HPDE6-E6E7 (cell line): Measurements from ENCODE around the gene SLC25A38.
"Not testable (repeated sequence)": the region's sequence is repeated elsewhere in the genome, so short reads cannot be mapped to it uniquely, and the experiment has no call there.

Source experiments
- DNase-seq: peaks from one replicate; pipeline ENCODE4 v3.0.0; 2011; ENCODE audit warnings: missing footprints; ENCODE audit errors: extremely low spot score

The SLC25A38 gene, protein sequence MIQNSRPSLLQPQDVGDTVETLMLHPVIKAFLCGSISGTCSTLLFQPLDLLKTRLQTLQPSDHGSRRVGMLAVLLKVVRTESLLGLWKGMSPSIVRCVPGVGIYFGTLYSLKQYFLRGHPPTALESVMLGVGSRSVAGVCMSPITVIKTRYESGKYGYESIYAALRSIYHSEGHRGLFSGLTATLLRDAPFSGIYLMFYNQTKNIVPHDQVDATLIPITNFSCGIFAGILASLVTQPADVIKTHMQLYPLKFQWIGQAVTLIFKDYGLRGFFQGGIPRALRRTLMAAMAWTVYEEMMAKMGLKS

DNA sequence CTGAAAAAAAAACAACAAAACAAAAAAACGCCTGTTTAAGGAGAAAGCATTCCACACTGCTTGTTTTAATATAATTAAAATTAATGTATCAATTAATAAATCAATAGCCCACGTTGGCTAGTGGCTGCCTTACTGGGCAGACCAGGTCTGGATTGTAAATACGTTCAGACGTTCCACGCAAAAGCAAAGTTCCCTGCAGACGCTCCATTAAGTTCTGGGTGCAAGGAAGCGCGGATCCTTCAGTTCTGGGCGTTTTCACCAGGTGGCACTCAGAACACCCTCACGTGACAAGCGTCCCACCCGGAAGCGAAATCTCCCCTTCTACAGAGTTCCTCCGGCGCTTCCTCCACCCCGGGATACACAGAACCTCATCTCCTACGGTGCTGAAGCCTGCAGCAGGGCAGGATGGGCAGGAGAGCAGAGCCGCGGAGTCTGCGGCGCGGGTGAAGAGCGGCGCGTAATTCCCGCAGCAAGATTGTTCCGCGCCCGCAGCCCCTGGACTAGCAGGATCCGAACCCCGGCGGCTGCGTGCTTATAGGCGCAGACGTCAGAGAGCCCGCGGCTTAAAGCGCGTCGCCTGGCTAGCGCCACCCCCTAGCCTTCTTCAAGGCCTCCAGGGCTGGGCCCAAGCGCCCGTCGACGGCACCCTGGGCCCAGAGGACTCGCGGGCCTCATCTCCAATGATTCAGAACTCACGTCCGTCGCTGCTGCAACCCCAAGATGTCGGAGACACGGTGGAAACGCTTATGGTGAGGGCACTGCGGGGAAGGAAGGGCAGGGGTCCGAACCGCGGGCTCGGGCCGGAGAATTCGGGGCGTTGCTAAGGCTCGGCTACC, at the start of gene SLC25A38:
Gene SLC25A38, plus strand, starts transcription at position 326 of the 836 bp plus-strand sequence. Its CDS starts 355 bp downstream, at position 681.
- peak; percentile 25 for DNase-seq

DNA sequence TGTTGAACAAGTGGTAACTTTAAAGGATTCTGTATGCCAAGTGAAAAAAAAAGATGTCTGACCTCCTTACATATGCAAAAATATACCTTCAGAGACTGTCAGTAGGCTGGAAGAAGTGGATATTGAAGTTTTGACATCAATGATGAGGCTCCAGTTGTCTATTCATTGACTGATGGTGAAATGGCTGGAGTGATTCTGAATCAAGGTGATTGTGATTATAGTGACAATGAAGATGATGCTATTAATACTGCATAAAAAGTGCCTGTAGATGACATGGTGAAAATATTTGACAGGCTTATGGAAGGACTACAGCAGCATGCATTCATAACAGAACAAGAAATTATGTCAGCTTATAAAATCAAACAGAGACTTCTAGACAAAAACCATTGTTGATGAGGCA, 49.6 kb upstream of the SLC25A38 start:
- DNase-seq = no peak

DNA sequence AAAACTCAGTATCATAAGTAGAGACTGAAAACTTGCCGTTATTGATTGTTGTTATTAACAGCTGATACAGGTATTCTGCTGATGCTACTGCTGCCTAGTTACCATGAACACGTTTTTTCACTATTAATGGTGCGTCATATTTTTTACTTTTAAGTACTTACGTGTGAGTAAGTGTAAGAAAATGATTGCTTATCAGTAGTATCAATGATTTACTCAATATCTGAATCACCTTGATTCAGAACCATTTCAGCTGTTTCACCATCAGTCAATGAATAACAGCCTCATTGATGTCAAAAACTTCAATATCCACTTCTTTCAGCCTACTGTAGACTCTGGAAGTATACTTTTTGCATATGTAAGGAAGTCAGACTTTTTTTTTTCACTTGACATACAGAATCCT, 49.0 kb upstream of the SLC25A38 start:
- no peak for DNase-seq

DNA sequence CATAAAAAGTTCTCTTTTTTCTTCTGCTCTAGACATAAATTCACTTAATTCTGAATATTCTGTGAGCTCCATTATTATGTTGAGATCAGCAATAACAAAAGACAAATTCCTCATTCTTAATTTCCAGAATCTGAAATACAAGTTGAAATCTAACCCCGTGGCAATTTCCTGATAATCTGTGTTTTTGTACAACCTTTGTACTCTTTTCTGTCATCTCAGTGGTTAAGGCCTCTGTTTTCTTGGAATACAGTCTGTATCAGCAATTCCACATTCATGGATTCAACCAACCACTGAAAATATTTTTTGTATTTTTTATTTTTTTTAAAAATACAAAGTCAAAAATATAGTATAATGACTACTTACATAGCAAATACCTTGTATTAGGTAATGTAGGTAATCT, 45.0 kb upstream of the SLC25A38 start:
- DNase-seq = no peak

DNA sequence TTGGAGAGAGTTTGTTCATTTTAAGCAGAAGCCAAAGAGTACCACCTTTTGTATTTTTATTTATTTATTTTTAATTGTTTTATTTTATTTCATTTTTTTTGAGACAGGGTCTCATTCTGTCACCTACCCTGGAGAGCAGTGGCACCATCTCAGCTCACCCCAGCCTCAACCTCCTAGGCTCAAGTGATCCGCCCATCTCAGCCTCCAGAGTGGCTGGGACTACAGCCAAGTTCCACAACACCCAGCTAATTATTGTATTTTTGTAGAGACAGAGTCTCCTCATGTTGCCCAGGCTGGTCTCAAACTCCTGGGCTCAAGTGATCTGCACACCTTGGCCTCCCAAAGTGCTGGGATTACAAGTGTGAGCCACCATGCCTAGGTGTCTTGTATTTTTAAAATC, 44.1 kb upstream of the SLC25A38 start:
- no peak for DNase-seq

DNA sequence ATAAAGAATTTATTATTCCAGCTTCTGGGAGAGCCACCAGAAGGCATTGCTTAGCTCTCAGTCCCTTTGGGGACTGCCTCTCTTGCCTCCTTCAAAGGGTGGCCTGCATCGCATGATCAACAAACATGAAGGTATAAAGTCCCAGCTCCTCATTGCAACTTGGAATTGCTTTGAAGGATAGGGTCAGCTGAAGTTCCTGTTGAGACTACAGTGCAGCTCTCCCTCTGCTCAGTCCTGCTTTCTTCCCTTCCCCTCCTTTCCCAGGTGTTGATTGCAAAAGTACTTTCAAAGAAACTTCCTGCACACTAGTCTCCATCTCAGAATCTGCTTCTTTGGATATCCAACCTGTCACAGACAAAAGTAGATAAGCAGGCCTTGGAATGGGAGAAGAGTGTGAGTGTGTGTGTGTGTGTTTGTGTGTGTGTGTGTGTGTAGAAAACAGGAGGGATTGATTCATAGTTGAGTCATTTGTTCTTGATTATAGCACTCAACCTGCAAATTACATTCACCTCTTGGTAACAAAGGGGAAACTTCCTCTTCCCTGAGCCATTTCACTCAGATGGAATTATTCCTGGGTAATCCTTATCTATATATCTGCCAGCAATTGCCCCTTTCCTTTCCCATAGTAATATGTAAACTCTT, 40.0 kb upstream of the SLC25A38 start:
- DNase-seq = no peak

DNA sequence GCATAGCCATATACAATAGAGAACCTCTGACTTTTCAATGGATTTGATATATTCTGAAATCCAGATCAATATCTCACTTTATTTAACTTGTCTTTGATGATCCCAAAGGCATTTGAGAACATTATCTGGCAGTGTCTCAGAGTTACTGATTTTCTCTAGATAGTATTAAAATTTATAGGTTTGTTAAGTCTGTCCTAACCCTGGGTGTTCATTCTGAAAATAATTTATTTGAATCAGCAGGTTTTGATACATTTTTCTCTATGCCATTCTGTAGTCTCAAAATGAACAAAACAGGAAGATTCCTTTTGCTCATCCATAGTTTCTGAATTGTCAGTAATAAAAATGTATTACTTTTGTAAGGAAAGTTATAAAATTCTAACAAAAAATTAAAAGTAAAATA, 39.4 kb upstream of the SLC25A38 start:
- DNase-seq = no peak

DNA sequence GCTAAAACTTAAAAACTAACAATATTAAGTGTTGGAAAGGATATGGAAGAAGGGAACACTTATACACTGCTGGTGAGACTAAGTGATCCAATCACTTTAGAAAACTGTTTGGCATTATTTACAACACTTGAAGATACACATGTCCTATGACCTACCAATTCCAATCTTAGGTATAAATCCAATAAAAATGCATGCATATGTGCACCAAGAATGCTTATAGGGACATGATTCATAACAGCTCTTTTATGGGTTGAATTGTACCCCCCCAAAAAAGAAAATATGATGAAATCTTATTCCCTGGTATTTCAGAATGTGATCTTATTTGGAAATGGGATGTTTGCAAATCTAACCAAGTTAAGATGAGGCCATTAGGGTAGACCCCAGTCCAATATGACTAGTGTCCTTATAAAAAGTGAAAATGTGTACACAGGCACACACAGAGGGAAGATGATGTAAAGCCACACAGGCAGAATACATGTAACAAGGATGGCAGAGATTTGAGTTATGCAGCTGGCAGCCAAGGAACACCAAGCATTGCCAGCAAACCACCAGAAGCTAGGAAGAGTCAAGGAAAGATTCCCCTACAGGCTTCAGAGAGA, 38.3 kb upstream of the SLC25A38 start:
- DNase-seq = no peak

DNA sequence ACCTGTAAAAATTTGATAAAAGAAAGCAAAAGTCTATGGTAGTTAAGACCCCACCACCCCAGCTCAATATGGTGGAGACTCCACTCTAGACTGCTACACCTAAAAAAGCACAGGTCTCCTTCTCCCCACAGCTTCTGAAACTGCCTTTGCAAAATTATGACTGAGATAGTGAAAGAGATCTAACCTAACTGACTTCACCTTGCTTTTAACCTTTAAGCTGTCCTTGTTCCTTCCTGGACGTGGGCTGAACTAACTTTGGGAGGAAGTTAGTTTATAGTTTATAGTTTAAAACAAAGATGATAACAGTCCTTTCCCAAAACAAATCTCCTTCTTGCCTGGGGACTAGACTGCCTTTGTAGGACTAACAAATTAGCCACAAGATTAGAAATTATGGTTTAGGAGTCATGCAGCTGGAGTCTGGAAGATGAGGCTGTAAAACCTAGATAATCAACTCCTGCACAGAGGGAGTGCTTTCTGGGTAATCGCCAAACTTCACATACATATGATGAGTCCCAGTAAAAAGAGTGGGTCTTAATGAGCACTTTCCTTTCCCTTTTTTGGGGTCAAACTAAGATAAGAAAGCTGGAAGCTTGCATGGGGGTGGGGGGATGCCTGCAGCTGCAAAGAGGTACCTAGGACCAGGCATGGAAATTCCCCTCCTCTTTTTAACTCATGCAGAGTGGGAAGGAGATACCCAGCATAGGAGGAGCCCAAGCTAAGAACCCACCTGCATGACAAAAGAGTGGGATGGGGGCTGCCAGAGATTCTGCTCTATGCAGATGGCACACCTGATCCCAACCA, 36.2 kb upstream of the SLC25A38 start:
- no peak for DNase-seq

DNA sequence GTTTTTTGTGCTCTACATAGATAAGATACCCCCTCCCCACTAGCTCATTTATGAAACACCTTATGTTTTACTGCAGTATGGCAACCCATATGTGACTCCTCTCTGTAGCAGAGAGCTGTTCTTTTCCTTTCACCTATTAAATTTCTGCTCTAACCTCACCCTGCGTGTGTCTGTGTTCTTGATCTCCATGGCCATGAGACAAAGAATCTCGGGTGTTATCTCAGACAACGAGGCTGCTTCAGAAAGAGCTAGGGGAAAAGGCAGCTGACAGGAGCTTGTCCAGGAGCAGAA, 35.6 kb upstream of the SLC25A38 start:
- no peak for DNase-seq

DNA sequence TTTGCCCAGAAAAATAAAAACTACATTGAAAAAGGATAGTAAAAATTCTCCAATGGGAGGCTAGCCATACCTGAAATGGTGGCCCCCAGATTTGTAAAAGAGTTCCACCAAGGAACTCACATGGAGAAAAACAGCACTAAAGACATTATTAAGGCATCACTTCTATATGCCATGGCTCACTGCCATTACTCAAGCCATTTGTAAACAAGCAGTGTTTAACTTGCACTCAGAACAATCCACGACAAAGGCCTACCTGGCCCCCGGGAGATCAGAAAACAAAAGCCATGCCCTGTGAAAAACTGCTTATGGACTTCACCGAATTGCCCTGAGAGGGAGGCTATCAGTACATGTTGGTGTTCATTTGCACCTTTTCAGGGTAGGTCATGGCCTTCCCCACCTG, 34.1 kb upstream of the SLC25A38 start:
- no peak for DNase-seq

DNA sequence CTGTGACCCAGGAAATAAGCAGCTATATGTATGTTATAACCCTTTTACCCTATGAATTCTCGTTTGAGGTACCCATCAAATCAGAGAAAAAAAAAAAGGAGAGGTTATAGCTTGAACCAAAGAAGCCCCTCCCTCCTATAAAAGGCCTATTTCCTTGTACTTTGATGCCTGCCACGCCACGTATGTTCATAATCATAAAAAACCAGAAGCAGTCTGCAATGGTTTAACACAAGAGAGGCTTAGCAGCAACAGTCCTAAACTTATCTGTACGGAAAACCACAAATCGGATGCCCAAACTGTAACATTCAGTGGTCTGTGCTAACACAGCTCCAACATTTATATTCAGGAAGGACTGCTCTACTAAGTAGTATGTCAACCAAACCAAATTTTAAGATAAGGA, 32.5 kb upstream of the SLC25A38 start:
- DNase-seq = no peak

DNA sequence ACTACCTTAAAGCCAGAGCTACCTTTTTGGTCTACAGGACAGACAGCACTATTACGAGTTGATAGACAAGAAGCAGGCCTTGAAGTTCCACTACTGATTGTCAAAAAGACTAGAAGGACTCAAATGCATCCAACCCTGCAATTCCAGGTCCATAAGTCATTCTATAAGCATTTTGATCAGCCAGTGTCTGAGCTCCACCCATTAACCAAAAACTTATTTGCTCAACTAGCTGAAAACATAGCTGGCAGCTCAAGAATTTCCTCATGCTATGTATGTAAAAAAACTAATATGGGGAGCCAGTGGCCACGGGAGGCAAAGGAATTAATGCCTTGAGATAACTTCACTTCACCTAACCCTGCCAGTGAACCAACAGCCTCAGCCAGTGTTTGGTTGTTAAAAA, 32.0 kb upstream of the SLC25A38 start:
- not testable (repeated sequence) for DNase-seq

DNA sequence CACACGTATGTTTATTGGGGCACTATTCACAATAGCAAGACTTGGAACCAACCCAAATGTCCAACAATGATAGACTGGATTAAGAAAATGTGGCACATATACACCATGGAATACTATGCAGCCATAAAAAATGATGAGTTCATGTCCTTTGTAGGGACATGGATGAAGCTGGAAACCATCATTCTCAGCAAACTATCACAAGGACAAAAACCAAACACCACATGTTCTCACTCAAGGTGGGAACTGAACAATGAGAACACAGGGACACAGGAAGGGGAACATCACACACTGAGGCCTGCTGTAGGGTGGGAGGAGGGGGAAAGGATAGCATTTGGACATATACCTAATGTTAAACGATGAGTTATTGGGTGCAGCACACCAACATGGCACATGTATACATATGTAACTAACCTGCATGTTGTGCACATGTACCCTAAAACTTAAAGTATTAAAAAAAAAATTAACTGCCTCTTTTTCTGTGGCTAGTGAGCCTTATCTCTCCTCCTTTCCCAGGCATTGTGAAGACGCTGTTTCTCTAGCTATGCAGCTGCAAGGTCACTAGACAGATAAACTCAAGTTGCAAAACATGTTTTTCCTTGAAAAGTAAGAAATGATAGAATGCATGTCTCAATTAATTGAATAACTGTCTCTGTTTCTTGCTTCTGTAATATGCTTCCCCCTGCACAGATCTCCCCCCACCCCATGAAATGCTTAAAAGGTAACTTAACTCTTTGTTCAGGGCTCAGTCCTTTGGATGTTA, 29.8 kb upstream of the SLC25A38 start:
- DNase-seq = not testable (repeated sequence)

DNA sequence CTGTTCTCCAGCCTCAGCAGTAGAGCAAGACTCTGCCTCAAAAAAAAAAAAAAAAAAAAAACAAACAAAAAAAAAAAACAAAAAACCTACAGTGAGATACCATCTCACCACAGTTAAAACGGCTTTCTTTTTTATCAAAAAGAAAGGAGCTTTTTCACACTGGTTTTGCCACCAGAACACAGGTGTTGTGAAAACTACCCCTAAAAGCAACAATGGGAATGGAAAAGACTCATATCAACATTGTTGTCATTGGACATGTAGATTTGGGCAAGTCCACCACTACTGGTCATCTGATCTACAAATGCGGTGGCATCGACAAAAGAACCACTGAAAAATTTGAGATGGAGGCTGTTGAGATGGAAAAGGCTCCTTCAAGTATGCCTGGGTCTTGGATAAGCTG, 24.8 kb upstream of the SLC25A38 start:
- no peak for DNase-seq

DNA sequence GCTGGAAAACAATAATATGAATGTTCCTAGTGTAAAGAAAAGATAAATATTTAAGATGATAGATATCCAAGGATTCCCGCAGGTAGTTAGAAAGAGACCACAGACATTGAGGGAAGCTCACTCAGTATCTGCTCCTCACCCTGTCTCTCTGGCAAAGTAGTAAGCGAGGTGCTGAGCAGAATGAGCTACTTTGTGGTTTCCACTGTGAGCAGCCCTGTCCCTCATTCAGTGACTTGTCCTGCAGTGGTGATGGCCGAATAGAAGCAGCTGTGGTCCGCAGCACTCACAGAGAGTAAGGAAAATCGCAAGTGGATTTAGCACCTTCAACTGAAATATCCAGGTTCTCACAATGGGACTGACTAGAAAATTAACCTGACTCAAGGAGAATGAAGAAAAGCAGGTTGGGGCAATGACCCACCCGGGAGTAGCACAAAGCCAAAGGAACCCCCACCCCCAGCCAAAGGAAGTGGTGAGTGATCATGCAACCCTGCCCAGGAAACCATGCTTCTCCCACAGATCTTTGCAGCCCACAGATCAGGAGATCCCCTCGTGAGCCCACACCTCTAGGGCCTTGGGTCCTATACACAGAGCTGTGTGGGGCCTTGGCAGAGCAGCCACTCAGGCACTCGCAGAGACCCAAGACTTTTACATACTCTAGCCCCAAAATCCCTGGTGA, 21.8 kb upstream of the SLC25A38 start:
- no peak for DNase-seq

DNA sequence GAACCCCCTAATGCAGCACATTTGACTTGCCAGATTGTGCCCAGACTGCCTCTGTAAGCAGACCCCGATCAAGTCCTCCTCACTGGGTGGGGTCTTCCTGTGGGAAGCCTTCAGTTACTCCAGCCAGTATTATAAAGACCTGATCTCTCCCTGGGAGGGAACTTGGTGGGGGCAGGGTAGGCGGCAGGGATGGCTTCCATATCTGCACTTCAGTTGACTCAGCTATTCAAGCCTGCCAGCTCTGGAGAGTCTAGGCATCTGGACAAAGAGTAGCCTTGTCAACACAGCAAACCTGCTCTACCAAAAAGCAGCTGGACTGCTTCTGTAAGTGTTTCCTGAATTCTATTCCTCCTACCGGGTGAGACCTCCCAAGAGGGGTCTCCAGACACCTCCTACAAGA, 21.0 kb upstream of the SLC25A38 start:
- no peak for DNase-seq

DNA sequence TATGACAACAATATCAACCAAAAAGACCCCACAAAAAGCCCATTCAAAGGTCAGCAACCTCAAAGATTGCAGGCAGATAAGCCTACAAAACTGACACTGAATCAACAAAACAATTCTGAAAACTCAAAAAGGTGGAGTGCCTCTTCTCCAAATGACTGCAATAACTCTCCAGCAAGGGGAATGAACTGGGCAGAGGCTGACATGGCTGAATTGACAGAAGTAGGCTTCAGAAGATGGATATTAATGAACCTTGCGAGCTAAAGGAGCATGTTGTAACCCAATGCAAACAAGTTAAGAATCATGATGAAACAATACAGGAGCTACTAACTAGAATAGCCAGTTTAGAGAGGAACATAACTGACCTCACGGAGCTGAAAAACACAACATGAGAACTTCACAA, 20.4 kb upstream of the SLC25A38 start:
- no peak for DNase-seq

DNA sequence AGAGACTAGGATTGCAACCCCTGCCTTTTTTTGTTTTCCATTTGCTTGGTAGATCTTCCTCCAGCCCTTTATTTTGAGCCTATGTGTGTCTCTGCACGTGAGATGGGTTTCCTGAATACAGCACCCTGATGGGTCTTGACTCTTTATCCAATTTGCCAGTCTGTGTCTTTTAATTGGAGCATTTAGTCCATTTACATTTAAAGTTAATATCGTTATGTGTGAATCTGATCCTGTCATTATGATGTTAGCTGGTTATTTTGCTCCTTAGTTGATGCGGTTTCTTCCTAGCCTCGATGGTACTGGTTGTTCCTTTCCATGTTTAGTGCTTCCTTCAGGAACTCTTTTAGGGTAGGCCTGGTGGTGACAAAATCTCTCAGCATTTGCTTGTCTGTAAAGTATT, 12.7 kb upstream of the SLC25A38 start:
- not testable (repeated sequence) for DNase-seq

DNA sequence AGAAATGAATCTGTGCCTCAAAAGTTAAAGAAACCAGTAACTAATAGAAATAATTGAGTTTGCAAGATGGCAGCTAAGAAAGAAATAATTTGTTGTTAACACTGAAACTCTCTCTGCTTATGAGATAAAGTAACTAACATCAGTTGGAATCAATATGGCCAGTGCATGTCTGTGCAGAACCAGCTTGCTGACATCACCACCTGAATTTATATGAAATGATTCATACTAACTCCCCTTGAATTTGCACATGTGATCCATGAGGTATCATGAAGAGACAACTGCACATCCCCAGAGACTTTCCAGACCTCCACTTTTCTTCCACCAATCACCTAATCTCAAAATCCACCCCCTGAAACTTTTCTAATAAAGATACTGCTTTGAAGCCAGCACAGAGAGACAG, 10.3 kb upstream of the SLC25A38 start:
- DNase-seq = no peak
